RCC 7860 (cell line): ENCODE measurements around the gene P2RX1.

Source experiments
- DNase-seq: peaks from one replicate; pipeline ENCODE4 v3.0.0-alpha.2; 2015; ENCODE audit warnings: low spot score
- FAIRE-seq: peaks from 2 replicates; lab custom pipeline; 2012; peaks lifted over from hg19 to GRCh38; lab: Jason Lieb, UNC

The P2RX1 gene

DNA sequence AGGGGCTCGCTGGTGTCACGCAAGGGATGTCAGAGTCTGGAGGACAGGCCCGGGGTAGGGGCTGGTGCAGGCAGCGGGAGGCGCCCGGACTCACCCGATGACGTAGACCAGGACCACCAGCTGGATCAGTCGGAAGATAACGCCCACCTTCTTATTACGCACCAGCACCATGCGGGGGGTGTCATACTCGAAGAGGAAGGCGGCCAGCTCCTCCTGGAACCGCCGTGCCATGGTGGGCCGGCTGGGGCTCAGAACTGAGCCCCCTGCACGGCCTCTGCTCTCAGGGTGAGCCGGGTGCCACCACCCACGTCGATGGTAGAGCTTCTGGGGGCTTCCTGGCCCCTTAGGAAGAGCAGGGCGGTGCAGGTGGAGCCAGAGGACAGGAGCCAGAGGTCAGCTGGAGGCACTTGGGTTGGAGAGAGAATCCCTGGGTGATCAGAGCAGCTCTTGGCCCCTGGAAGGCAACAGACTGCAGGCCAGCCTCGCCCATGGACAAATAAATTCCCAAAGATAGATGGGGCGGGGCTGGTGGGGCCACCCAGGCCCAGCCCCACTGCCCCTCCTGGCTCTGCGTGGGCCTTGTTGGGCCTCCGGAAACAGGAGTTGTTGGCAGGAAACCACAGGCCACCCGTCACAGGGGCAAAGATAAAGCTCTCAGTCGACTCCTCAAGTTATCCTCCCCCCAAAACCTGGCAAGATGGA lies at the start of gene P2RX1:
Gene P2RX1 (minus strand): TSS at position 471 of the 702 bp plus-strand sequence. CDS start 240 bp downstream, at position 231.
- DNase-seq = no peak
- FAIRE-seq = no peak

DNA sequence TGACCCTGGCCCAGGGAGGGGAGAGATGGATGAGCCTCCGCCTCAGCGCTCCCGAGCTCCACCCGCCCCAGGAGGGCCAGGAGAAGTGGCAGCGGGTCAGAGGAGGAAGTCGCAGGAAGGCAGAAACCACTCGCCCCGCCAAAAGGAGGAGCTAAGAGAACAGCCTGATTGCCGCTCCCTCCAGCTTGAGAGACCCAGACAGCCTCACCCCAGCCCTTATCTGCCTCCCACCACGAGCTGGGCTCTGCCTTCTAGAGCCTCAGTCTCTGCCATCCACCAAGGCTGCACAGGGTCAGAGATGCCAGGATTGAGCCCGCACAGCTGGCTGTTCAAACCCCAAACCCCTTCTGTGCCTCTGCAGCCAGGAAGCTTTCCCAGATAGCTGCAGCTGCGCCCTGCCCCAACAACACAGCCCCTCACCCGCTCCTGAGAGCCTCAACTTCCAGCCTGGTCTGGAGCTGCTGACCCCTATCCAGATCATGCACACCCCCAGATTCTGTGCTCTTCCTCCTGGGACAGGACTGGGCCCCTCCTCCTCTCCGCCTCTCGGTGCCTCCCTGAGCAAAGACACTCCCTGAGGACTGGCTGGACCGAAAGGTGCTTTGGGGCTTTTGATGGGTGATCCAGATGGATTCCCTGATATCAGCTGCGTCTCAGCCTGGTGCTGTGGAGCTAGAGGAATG lies 49.0 kb upstream of the P2RX1 start:
- DNase-seq (peak; percentile 5), FAIRE-seq (no peak)

DNA sequence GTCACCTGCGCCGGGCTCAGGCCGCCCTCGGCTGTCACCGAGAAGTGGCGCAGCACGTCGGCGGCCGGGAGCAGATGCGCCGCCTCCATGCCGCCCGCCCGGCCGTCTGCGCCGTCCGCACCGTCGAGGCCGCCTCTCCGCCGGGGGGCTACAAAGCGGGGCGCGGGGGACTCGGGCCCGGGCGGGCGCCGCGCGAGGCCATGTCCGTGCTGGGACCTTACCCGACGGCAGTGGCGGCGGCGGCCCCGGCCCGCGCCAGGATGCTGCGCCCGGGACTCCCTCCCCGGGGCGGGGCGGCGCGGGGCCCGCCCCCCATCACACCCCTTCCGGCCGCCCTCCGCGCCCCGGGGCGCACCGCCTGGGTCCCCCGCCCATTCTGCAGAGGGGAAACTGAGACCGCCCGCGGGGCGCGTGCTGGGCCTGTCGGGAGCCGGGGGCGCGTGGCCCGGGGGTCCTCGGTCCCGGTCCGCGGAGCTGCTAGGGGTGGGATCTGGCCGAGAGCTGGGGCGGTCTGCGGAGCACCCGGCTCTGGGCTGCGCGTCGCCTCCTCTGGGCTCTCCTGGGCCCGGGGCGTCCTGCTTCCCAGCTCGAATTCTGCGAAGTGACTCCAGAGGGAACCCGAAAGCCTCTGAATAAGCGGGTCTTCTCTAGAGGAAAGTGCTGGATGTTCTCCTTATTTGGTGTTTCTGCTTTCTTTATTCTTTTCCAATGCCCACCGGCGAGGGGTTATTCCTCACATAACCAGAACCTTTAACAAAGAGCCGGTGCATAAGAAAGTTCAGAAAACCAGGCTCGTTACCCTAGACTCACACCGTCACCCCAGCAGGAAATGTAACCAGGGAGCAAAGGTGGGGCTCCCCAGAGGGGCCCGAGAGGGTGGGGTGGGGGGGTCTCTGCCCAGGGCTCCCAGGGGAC lies 48.2 kb upstream of the P2RX1 start, which contains the start of gene ATP2A3:
Gene ATP2A3 (minus strand): TSS at position 235 of the 915 bp plus-strand sequence. CDS start 146 bp downstream, at position 89.
- DNase-seq (no peak), FAIRE-seq (no peak)

DNA sequence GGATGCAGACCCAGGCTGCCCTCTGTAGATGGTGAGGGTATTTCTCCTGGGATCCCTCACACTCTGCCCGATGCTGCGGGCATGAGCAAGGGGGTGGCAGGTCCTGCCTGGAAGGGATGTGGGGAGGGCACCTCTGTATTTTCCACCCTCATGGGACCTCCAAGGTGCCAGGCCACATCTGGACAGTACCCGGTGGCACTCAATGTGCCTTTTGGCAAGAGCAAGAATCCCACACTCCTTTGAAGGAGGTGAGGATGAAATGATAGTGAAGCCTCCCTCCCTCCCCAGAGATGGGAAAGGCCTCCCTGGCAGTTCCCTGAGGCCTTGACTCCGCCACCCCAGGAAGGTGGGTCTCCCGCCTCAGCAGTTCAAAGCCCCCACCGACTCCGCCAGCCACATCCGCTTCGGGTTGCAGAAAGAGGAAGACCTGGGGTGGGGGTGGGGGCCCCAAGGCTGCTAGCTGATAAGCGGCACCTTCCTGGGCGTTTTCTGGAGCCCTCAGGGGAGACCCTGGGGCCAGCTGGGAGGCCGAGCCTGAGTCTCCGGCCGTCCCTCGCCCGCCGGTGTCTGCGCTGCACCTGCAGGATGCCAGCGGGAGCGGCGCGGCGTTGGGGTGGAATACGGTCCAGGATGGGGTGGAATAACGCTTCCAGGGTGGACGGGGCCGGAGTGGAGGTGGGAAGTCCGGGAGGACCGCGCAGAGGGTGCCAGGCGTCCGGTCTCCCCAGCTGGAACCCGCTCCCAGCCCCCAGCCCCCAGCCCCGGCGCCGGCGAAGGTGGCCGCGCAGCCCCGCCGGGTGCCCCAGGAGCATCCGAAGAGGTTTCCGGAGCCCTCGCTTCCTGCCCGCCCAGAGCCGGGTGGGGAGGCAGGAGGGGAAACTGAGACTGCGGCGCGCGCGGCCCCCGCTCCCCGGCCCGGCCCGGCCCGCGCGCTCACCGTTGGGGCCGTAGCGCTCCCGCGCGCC lies 47.3 kb upstream of the P2RX1 start:
- no peak for DNase-seq

DNA sequence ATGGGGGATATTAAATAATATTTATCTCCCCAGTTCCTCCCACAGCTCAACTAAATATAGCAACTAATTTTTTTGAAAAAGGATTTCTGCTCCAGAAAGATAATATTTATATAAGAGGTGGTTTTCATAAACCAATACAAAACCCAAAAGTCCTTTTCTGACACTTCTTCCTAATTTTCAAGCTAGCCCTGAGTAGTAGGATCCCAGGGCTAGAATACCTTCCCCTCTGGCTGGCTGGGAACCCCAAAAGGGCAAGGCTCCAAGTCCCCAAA lies 46.6 kb upstream of the P2RX1 start:
- no peak for FAIRE-seq
- no peak for DNase-seq

More for the DNA sequence above, 47.3 kb upstream of the P2RX1 start:
- FAIRE-seq = no peak

DNA sequence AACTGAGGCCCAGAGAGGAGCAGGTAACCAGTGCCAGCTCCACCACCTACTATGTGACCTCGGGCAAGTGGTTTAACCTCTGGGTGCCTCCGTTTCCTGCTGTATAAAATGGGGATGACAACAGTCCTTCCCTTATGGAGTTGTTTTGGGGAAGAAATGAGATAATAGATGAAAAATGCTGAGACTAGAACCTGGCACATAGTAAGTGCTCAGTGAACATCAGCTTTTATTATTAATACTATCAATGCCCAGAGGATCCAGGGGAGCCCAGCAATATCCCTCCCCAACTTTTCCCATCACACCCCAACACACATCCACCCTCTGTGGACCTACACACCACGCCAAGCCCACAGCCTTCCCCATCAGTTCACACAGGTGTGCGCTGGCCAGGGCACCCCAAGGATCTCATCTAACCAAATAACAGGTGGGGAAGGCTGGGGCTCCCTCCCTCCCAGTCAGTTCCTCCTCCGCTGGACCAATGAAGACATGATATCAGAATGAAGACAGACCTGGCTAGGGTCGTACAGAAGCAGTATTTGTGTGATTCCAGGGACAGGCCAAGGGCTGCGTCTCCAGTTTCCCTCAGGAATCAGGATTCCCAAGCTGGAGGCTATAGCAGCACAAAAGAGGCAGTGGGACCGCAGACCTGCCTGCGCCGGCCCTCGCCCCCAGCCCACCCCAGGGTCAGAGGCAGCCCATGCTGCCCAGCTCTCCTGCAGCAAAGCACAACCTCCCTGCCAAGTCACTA lies 46.1 kb upstream of the P2RX1 start:
- DNase-seq (no peak), FAIRE-seq (no peak)

DNA sequence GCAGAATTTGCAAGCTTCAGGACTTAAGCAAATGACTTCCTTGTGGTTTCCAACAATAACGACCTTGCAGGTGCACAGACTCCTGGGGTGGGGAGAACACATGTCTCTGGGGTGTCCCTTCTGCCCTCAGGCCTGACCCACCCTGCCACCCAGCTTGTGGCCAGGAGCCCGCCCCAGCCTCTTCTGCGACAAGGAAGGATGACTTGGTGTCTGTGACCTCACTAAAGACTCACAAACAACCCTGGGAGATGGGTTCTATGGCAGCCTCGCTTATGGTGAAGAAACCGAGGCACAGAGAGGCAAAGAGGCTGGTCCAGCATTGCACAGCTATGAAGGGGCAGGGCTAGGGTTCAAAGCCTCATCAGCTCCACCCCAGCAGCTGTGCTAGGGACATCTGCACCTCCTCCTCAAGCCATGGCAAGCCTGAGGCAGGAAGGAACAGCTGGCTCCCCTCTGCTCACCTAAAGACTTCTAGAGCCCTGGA lies 45.3 kb upstream of the P2RX1 start:
- DNase-seq (no peak), FAIRE-seq (no peak)

DNA sequence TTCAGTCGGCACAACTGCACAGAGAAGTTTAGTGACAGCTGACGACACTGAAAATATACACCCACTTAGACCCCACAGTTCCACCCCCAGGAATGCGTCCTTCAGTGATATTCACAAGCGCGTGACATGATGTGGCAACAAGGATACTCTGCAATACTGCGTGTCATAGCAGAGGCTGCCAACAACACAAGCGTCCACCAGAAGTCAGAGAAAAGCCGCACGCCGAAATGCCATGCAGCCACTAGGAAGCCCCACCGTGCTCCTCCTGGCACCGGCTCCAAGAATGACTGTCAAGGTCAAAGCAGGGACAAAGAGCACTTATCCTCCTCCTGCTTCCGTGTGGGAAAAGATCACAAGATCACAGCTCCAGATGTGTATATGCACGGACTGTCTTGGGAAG lies 44.5 kb upstream of the P2RX1 start:
- no peak for FAIRE-seq
- DNase-seq = no peak

DNA sequence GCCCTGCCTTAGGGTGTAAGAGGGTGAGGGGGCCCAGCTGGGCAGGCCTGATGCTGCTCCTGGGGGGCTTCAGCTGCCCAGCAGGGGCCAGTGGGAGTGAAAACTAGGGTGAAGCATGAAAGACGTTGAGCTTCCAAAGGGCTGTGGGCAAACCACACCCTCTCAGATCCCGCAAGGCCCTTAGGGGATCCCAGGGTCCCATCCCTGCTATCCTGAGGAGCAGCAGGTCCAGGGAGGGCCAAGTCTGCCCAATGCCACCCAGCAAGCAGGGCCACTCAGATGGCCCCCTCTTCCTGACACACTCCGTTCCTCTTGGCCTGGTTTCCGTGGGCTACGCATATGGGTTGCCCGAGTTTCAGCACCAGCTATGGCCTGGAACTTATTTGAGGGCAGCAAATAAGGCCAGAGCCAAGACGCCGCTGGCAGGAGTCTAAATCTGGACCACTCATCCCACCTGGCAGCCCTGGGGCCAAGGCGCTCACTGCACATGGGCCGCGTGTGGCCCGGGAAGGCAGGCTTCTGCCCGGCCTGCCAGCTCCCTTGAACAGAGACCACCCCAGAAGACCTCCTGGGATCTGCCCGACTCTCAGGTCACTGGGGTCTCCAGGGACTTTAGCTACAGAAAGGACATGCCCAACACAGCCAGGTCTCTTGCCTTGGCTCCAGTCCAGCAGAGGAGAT lies 43.8 kb upstream of the P2RX1 start:
- DNase-seq = no peak
- FAIRE-seq = no peak

DNA sequence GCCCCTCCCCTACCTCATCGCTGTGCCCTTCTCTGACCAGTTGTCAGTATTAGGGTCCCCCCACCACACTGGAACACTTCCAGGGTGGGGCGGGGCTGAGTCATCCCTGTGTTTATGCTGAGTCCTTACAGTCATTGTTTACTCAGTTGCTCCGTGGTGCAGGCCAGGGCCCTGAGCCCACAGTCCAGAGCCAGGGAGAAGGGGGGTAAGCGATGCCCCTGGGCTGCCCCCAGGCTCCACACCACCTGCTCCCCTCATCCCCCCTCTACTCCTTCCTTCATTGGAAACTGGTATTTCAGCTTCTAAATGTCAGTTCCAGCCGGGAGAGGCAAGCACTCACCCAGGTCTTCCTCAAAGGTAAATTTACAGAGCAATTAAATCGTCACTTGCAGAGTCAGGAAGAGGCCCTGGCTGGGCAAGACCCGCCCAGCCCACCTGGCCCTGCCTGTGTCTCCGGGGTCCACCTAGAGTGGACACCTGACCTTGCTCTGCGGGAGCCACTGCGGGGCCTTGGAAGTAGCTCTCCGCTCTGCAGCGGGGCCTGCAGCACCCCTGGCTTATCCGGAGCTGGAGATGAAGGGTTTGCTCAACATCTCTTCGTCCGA lies 43.1 kb upstream of the P2RX1 start:
- no peak for FAIRE-seq
- no peak for DNase-seq

DNA sequence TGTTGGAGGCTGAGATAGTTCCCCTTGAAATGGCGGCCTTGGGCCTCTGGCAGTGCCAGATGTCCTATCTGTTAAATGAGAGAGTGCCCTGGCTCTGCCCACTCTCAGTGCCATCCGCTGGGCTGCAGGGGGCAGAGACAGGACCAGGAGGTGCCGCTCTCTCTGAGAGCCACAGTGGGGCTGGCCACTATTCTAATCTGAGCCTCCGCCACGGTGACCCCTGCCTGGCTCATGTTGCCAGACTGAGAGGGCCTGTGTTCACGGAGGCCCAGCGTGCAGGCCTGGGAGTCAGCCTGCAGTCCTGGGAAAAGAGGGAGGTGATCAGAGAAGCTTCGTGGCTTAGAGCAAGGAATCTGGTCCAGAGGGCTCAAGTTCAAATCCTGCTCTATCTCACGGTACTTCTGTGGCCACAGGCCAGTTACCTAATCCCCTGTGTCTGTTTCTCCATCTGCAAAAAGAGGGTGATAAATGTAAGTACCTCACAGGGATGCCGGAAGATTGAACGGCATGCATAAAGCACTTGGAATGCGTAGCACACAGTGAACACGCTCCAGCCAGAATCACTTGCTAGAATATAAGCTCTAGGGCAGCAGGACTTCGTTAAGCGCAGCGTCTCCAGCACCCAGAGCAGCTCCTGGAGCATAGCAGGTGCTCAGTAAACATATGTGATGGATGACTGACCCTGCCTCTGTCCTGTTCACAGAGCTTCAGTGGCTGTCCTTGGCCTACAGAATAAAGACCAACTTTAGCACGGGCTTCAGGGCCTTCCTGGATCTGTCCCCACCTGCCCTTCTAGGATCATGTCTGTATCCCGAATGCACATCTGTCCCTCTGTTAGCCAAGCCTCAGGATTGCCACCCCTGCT lies 41.7 kb upstream of the P2RX1 start:
- FAIRE-seq (no peak), DNase-seq (no peak)

DNA sequence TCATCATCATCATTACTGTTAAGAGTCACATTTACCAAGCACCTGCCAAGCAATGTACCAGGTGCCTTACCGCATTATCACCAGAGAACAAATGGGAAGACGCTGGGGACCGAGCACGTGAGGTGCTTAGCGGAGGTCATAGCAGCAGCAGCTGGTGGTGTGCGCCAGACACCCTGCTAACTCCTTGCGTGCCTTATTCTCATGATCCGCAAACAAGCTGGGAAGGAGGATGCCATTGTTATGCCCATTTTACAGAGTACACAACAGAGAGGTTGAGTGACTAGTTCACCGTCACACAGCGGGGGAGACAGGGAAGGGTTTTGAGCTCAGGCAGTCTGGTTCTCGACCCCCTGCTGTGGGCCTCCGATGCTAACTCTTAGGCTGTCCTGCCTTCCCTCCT lies 40.7 kb upstream of the P2RX1 start:
- no peak for FAIRE-seq

DNA sequence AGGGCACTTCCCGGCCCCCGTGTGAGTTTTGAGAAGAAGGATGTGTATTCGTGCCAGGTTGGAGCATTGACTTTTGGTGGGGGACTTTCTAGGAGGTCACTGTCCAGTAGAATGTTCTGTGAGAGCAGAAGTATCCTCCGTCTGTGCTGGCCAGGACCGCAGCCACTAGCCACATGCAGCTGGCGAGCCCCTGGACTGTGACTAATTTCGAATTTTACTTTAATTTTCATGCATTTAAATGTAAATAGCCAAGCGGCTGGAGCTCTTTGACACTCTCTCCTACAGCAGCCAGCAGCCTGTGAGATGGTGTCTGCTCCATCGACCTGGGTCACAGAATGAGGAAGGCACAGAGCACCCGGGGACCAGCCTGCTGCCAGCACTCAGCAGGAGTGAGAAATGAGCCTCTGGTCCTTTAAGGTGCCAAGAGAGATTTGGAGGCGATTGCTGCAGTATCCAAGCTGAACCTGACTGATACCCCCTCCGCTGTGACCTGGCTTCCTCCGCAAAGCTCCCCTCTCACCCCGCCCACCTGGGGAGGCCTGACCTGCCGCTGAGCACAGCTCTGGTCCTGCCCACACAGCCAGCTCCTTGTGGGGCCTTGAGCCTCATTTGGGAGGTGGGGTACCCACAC lies 40.2 kb upstream of the P2RX1 start:
- DNase-seq (no peak), FAIRE-seq (no peak)

More for the DNA sequence above, 40.7 kb upstream of the P2RX1 start:
- DNase-seq = no peak

DNA sequence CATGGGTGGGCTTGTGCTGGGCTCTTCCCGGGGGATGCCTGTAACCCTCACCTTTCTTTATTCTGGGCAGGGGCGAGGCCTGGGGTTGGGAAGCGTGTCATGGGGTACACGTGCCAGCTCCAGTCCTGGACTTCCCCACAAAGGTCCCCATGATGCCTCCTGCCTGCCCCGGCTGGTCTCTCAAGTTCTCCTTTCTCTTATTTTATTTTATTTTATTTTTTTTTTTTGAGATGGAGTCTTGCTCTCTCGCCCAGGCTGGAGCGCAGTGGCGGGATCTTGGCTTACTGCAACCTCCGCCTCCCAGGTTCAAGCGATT lies 39.4 kb upstream of the P2RX1 start:
- FAIRE-seq (no peak), DNase-seq (no peak)

DNA sequence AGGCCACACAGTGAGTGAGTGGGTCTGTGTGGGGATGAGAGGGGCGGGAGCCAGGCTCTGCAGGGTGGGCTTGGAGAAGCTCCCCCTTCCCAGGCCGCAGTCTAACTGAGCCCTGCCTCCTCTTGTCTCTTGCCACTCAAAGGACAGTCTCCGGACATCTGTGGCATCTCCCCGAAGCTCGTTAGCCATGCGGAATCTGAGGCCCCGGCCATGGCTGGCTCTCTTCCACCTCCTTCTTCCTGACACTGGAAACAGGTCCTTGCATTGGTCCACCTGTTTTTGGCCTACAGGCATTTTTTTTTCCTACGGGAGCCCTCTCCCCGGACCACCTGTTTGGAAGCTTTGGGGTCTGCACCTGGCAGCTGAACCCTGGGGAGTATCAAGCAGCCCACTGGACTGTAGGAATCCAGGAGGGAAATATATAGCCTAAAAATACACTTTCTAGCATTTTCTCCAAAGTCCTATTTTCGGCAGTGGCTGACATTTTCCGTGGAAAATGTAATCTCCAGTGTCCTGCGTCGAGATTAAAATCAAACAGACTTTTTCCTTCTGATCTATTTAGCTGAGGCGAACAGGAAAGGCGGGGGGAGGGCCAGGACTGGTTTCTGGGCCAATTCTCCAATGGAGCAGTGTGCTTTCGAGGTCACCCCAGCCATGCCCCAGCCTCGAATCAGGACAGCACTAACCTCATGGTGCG lies 38.9 kb upstream of the P2RX1 start:
- DNase-seq = no peak
- no peak for FAIRE-seq

DNA sequence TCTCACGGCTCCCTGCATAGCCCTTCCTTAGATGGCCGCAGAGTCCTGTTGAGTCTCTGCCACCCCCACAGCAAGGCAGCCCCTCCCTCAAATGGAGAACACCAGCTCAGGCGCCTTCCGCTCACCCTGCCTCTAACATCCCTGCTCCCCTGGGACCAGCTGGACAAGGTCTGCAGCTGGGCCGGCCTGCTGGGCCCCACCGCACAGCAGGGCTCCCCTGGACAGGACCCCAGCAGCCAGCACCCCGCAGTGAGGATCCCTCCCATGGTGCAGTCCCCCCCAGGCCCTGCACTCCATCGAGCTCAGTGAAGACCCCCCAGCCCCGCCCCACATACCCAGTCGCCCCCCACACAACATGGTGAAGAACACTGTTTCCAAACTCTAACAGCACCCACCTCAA lies 37.8 kb upstream of the P2RX1 start:
- DNase-seq (no peak), FAIRE-seq (no peak)

DNA sequence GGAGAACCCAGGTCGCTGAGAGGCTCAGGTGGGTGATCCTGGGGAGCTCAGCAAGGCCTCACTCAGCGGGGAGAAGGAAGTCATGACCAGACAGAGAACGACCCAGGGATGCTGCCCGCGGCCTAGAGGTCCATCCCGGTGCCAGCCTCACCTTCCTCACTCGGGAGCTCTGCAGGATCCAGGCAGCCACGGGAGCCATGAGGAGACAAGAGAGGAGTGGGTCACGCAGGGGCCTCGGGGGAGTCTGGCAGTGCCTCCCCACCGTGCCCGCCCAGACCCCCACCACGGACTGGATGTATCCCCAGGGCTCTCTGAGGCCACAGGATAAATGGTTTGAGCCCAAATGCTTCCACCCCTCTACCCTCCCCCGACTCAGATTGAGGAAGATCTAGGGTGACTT lies 37.3 kb upstream of the P2RX1 start:
- FAIRE-seq = no peak
- no peak for DNase-seq
